Progenitor cell of endocrine pancreas (in vitro differentiated cells): ENCODE results near the gene BAIAP3. TPM values are rescaled to one million over a fixed set of nuclear protein-coding genes. Genes with fewer than 3 reads are reported as not detected.

Source experiments
- DNase-seq: peaks from one replicate; pipeline ENCODE4 v3.0.0; 2021; ENCODE audit warnings: low spot score; ENCODE audit not compliant: unreplicated experiment
- H3K27ac Mint-ChIP-seq: 2 replicates; pipeline ENCODE4 v1.8.0; 2021; ENCODE audit warnings: mild to moderate bottlenecking, moderate library complexity, mixed read lengths
- H3K27me3 Mint-ChIP-seq: 2 replicates; pipeline ENCODE4 v1.8.0; 2021; ENCODE audit warnings: mixed read lengths
- H3K36me3 Mint-ChIP-seq: 2 replicates; pipeline ENCODE4 v1.8.0; 2022; ENCODE audit warnings: mixed read lengths; ENCODE audit not compliant: insufficient read depth
- H3K4me1 Mint-ChIP-seq: 2 replicates; pipeline ENCODE4 v1.8.0; 2021; ENCODE audit warnings: low read depth, mixed read lengths
- H3K4me3 Mint-ChIP-seq: 2 replicates; pipeline ENCODE4 v1.8.0; 2021; ENCODE audit warnings: low read depth, mild to moderate bottlenecking, moderate library complexity, mixed read lengths
- H3K9me3 Mint-ChIP-seq: 2 replicates; pipeline ENCODE4 v1.8.0; 2021; ENCODE audit warnings: low read depth, mixed read lengths
- CTCF ChIP-seq: fragments of 200-600 bp; sonication (generic); IDR thresholded peaks from one replicate; pipeline ENCODE4 v1.5.0; 2021; ENCODE audit warnings: antibody characterized with exemption, mild to moderate bottlenecking; ENCODE audit not compliant: unreplicated experiment
- total RNA-seq: library from RNA; stranded (reverse); gene quantifications from 2 replicates; pipeline ENCODE4 v1.2.1, GENCODE V29; 2021

BAIAP3 gene
- total RNA-seq, 1 donor from 2014 or later: 17.5 TPM

DNA sequence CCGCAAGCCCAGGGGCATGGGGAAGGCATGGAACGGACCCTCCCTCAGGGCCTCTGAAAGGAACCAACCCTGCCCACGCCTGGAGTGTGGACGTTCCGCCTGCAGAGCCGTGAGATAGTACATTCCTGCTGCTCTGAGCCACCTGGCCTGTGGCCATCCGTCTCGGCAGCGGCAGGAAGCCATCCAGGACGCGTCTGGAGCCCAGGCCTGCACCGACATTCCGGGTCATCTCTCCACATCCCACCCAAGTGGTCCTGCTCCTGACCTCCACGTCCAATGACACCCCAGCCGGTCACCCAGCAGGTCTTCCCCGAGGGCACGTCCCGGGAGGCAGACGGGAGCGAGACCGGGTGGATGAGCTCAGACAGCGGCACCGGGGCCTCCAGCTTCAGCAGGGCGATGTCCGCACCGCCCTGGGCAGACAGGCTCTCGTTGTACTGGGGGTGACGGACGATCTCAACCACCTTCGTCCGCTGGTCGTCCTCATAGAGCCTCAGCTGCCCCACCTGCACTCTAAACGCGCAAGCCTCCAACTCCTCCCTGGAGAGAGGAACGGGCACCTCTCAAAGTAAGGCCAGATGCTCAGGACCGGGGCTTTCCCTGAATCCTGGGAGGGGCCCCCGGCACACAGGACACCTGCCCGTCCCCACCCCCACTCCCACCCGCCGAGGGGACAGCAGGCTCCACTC is 45.3 kb upstream of the BAIAP3 start:
- Mint-ChIP-seq H3K36me3 (no peaks in the 10 kb centered on the region), H3K9me3 (no peaks in the 10 kb centered on the region), H3K4me1 (peaks cover 2% of the 10 kb centered on the region), H3K4me3 (no peak overlapping the region), H3K27ac (no peak overlapping the region), H3K27me3 (peaks cover 23% of the 10 kb centered on the region)
- DNase-seq: no peak
- TF ChIP-seq CTCF: no peak

- DNase-seq: no peak
- Mint-ChIP-seq H3K36me3 (no peaks in the 10 kb centered on the region), H3K4me1 (peaks cover 2% of the 10 kb centered on the region), H3K4me3 (no peak overlapping the region), H3K27ac (no peak overlapping the region), H3K9me3 (no peaks in the 10 kb centered on the region), H3K27me3 (peaks cover 20% of the 10 kb centered on the region)
- no peak for TF ChIP-seq CTCF
These were observed 44.5 kb upstream of the BAIAP3 start for GRCh38 chr16:1288813-1289476.

DNA sequence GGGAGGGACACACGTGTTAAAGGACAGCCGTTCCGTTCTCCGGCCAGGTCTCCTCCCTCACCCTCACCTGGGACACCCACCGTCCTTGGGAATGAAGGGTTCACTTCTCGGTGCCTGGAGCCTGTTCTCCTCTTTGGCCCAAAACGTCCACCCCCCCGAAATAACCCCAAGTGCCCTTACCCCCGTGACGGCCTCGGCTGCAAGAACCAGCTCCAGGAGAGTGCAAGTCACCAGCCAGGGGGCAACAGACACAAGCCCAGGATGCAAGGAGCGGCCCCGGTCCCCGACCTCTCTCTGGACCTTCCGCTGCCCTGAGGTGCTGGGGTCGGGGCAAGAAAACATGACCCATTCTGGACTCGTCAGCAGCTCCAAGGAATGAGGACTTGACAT is 44.0 kb upstream of the BAIAP3 start:
- Mint-ChIP-seq H3K4me3 (no peak overlapping the region), H3K27ac (no peak overlapping the region), H3K9me3 (no peaks in the 10 kb centered on the region), H3K4me1 (peaks cover 7% of the 10 kb centered on the region), H3K27me3 (peaks cover 20% of the 10 kb centered on the region), H3K36me3 (no peaks in the 10 kb centered on the region)
- DNase-seq: no peak
- no peak for TF ChIP-seq CTCF

DNA sequence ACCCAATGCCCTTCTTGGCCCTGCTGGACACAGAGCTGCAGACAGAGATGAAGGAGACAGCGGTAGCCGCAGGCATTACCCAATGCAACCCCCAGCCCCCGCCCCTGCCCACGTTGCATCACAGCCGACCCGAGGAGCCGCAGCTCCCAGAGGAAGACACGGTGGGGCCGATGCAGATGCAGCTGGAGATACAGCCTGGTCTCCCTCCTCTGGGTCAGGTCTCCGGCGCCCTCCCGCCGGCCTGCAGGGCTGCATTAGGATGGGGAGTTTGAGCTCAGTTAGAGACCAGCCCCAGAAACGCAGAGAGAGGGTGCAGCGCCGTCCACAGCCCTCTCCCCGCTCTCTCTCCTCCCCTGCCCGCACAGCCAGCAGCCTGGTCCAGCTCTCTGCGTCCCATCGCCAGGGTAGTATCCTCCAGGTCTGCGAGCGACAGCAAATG is 43.4 kb upstream of the BAIAP3 start:
- no peak overlapping the region for H3K4me3 Mint-ChIP-seq
- no peak overlapping the region for H3K27ac Mint-ChIP-seq
- H3K4me1 Mint-ChIP-seq: peaks cover 8% of the 10 kb centered on the region
- no peaks in the 10 kb centered on the region for H3K9me3 Mint-ChIP-seq
- no peak for DNase-seq
- H3K36me3 Mint-ChIP-seq: no peaks in the 10 kb centered on the region
- H3K27me3 Mint-ChIP-seq: peaks cover 20% of the 10 kb centered on the region
- TF ChIP-seq CTCF: no peak

DNA sequence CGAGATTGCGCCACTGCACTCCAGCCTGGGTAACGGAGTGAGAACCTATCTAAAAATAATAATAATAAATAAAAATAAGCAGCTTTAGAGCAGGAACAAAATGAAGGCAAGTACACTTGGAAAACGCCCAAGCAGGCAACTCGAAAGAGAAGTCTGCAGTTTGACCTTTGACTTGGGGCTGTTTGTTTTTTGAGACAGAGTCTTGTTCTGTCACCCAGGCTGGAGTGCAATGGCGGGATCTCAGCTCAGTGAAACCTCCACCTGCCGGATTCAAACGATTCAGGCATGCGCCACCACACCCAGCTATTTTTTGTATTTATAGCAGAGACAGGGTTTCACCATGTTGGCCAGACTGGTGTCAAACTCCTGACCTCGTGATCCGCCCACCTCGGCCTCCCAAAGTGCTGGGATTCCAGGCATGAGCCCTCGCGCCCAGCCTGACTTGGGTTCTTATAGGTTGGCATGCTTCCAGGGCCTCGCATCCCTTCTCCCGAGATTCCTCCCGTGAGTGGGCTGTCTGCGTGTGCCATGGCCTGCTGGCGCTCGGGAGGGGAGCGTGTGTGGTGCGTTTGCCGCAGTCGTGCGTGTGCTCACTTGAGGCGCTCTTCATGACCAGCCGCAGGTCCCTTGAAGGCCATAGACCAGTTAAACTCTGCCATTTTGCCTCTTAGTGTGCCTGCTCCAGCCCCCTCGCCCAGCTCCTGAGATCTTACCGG is 42.4 kb upstream of the BAIAP3 start:
- Mint-ChIP-seq H3K27me3 (peaks cover 16% of the 10 kb centered on the region), H3K36me3 (no peaks in the 10 kb centered on the region), H3K4me1 (peaks cover 8% of the 10 kb centered on the region), H3K9me3 (no peaks in the 10 kb centered on the region), H3K4me3 (no peak overlapping the region), H3K27ac (no peak overlapping the region)
- no peak for TF ChIP-seq CTCF
- DNase-seq: no peak
